NT2/D1 (cell line): ENCODE results near the gene FRMD3.

ENCODE experiments used
- SUZ12 ChIP-seq: IDR thresholded peaks from 2 replicates; pipeline ENCODE4 v1.6.1; 2011; ENCODE audit not compliant: insufficient read length, insufficient read depth; ENCODE audit errors: extremely low read depth
- YY1 ChIP-seq: IDR thresholded peaks from 2 replicates; pipeline ENCODE4 v1.6.1; 2011; ENCODE audit not compliant: insufficient read length, insufficient read depth
- ZNF274 ChIP-seq: IDR thresholded peaks from 2 replicates; pipeline ENCODE4 v1.6.1; 2011; ENCODE audit warnings: mild to moderate bottlenecking, low read depth, low read length

GRCh38 chr9:83574482-83574881 is 36.3 kb upstream of the FRMD3 start:
- no peak for TF ChIP-seq ZNF274
- no peak for TF ChIP-seq YY1
- no peak for TF ChIP-seq SUZ12
